Ascending aorta (tissue), 2 donors: ENCODE data around the gene C2orf69. TPM values are rescaled to one million over a fixed set of nuclear protein-coding genes. Genes with fewer than 3 reads are reported as not detected.

Experiments used
- DNase-seq, 2 donors: peaks; one replicate each; pipeline ENCODE4 v3.0.0-alpha.2; 2019; ENCODE audit warnings: low spot score in 2 of 2
- H3K27ac ChIP-seq, 2 donors: fragments of 200-600 bp; sonication (generic); one replicate each; pipeline ENCODE4 v1.5.1; 2016 to 2017; ENCODE audit warnings: mild to moderate bottlenecking in 1 of 2
- H3K27me3 ChIP-seq: fragments of 200-600 bp; sonication (generic); one replicate; pipeline ENCODE4 v1.5.1; 2017
- H3K36me3 ChIP-seq, 2 donors: fragments of 200-600 bp; sonication (generic); one replicate each; pipeline ENCODE4 v1.5.1; 2016
- H3K4me1 ChIP-seq, 2 donors: fragments of 200-600 bp; sonication (generic); one replicate each; pipeline ENCODE4 v1.5.1; 2016 to 2017; ENCODE audit warnings: mild to moderate bottlenecking in 1 of 2
- H3K4me3 ChIP-seq, 2 donors: fragments of 200-600 bp; sonication (generic); one replicate each; pipeline ENCODE4 v1.5.1; 2016 to 2017; ENCODE audit warnings: mild to moderate bottlenecking in 1 of 2
- H3K9me3 ChIP-seq, 2 donors: fragments of 200-600 bp; sonication (generic); one replicate each; pipeline ENCODE4 v1.5.1; 2016
- CTCF ChIP-seq, 3 experiments: fragments of 200-600 bp in 2 of 3; fragments of 450-650 bp in 1 of 3; sonication (generic) in 2 of 3; IDR thresholded peaks; one replicate each; pipeline ENCODE4 v1.5.1; 2016 to 2019; ENCODE audit warnings: antibody characterized with exemption in 3 of 3, mild to moderate bottlenecking in 1 of 3, moderate library complexity in 1 of 3
- intact Hi-C: fragments of 100-400 bp; cut with DNase I; formaldehyde crosslinking; loops from one replicate; pipeline ENCODE4 v1.15.1; 2023
- total RNA-seq: library from RNA; depleted of rRNA; stranded (reverse); fragments of >200 nt; gene quantifications from one replicate; pipeline ENCODE4 v1.1.0, GENCODE V29; 2016

The C2orf69 gene
- total RNA-seq, 1 donor from 2014 or later, result 1.9 TPM

GRCh38 chr2:199869653-199870052 is 41.4 kb upstream of the C2orf69 start:
- DNase-seq, result no peak
- Histone ChIP-seq H3K4me3 (no peak overlapping the region), H3K9me3 (no peaks in the 10 kb centered on the region), H3K36me3 (no peaks in the 10 kb centered on the region), H3K27me3 (no peaks in the 10 kb centered on the region), H3K27ac (no peak overlapping the region), H3K4me1 (no peaks in the 10 kb centered on the region)
- intact Hi-C loops, result no loop called here
- TF ChIP-seq CTCF (IDR thresholded peaks at IDR 0.05), result no peak

GRCh38 chr2:199870581-199870980 is 40.5 kb upstream of the C2orf69 start:
- Histone ChIP-seq H3K4me3 (no peak overlapping the region), H3K36me3 (no peaks in the 10 kb centered on the region), H3K4me1 (no peaks in the 10 kb centered on the region), H3K9me3 (no peaks in the 10 kb centered on the region), H3K27me3 (no peaks in the 10 kb centered on the region), H3K27ac (no peak overlapping the region)
- TF ChIP-seq CTCF (IDR thresholded peaks at IDR 0.05), result no peak
- intact Hi-C loops, result no loop called here
- no peak for DNase-seq

GRCh38 chr2:199874209-199874608 is 36.9 kb upstream of the C2orf69 start:
- intact Hi-C loops, result no loop called here
- H3K27me3 ChIP-seq, result no peaks in the 10 kb centered on the region
- no peak for TF ChIP-seq CTCF (IDR thresholded peaks at IDR 0.05)

GRCh38 chr2:199875400-199875799 is 35.7 kb upstream of the C2orf69 start:
- H3K36me3 ChIP-seq, result no peaks in the 10 kb centered on the region
- H3K4me1 ChIP-seq, result no peaks in the 10 kb centered on the region
- no peak for TF ChIP-seq CTCF (IDR thresholded peaks at IDR 0.05)
- intact Hi-C loops, result no loop called here
- no peak overlapping the region for H3K4me3 ChIP-seq
- H3K27me3 ChIP-seq, result no peaks in the 10 kb centered on the region
- DNase-seq, result no peak
- no peak overlapping the region for H3K27ac ChIP-seq
- peaks cover 0 to 3% of the 10 kb centered on the region in 2 donors for H3K9me3 ChIP-seq

More at GRCh38 chr2:199874209-199874608, 36.9 kb upstream of the C2orf69 start:
- no peak for DNase-seq
- Histone ChIP-seq H3K4me3 (no peak overlapping the region), H3K9me3 (peaks cover 0 to 3% of the 10 kb centered on the region in 2 donors), H3K36me3 (no peaks in the 10 kb centered on the region), H3K27ac (no peak overlapping the region), H3K4me1 (no peaks in the 10 kb centered on the region)

GRCh38 chr2:199882667-199883066 is 28.4 kb upstream of the C2orf69 start:
- Histone ChIP-seq H3K36me3 (no peaks in the 10 kb centered on the region), H3K27ac (no peak overlapping the region), H3K4me3 (no peak overlapping the region), H3K27me3 (no peaks in the 10 kb centered on the region), H3K4me1 (no peaks in the 10 kb centered on the region), H3K9me3 (peaks cover 0 to 3% of the 10 kb centered on the region in 2 donors)
- no peak for DNase-seq
- TF ChIP-seq CTCF (IDR thresholded peaks at IDR 0.05), result no peak
- intact Hi-C loops, result no loop called here
